ENCODE results near the gene CCNG2.

The CCNG2 gene

GRCh38 chr4:77188498-77189220, 31.7 kb downstream of the CCNG2 start:
- no peak for DNase-seq (ENCODE audit: low read depth)
- TF ChIP-seq, protein P1, sequence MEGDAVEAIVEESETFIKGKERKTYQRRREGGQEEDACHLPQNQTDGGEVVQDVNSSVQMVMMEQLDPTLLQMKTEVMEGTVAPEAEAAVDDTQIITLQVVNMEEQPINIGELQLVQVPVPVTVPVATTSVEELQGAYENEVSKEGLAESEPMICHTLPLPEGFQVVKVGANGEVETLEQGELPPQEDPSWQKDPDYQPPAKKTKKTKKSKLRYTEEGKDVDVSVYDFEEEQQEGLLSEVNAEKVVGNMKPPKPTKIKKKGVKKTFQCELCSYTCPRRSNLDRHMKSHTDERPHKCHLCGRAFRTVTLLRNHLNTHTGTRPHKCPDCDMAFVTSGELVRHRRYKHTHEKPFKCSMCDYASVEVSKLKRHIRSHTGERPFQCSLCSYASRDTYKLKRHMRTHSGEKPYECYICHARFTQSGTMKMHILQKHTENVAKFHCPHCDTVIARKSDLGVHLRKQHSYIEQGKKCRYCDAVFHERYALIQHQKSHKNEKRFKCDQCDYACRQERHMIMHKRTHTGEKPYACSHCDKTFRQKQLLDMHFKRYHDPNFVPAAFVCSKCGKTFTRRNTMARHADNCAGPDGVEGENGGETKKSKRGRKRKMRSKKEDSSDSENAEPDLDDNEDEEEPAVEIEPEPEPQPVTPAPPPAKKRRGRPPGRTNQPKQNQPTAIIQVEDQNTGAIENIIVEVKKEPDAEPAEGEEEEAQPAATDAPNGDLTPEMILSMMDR (IDR thresholded peaks at IDR 0.05; ENCODE audit: low read depth, low read length): no peak
- TF ChIP-seq MYC (IDR thresholded peaks at IDR 0.05; ENCODE audit: low read depth, low read length): no peak
- no peak for TF ChIP-seq POLR2A (IDR thresholded peaks at IDR 0.05; ENCODE audit: extremely low read depth, insufficient read length)
- TF ChIP-seq, protein P2, sequence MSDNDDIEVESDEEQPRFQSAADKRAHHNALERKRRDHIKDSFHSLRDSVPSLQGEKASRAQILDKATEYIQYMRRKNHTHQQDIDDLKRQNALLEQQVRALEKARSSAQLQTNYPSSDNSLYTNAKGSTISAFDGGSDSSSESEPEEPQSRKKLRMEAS (IDR thresholded peaks at IDR 0.05; ENCODE audit: low read depth, low read length): no peak
- H3K4me3 ChIP-seq (ENCODE audit: low read depth, low read length): no peak overlapping the region

DNA sequence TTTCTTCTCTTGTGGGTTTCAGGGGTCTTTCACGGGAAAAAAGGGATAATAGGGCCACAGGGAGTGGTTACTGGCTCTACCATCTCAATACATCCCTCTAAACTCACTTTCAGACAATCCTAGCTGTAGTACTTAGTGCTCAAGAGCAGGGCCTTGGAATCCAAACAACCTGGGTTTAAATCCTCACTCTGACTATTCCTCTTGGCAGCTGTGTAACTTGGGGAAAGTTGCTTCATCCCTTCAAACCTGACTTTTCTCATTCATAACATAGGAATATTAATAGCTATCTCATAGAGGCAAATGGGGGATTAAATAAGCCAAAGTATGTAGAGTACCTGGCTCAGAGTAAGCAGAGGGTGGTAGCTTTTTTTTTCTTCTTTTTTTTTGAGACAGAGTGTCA, 32.4 kb downstream of the CCNG2 start:
- no peak overlapping the region for H3K4me3 ChIP-seq (ENCODE audit: low read depth, low read length)
- TF ChIP-seq, protein P2 (IDR thresholded peaks at IDR 0.05; ENCODE audit: low read depth, low read length): no peak
- DNase-seq (ENCODE audit: low read depth): no peak

DNA sequence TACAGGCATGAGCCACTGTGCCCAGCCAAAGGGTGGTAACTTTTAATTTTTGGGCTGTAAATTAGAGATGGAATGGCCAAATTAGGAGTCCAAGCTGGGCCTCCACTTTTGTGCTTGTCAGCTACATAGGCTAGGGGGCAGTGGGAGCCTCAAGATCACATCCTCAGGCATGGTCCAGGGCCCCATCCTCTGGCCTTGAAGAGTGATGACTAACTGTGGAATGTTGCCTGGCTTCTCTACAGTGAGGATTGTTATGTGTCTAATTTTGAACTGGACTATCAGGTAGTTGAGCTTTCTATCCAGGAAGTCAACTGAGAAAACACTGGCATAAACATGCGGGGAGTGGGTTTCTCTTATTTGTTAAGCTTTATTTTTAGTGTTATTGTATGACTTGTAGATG, 33.0 kb downstream of the CCNG2 start:
- TF ChIP-seq POLR2A (IDR thresholded peaks at IDR 0.05; ENCODE audit: extremely low read depth, insufficient read length): no peak
- TF ChIP-seq MYC (IDR thresholded peaks at IDR 0.05; ENCODE audit: low read depth, low read length): no peak
- TF ChIP-seq, protein P1 (IDR thresholded peaks at IDR 0.05; ENCODE audit: low read depth, low read length): no peak
- TF ChIP-seq, protein P2 (IDR thresholded peaks at IDR 0.05; ENCODE audit: low read depth, low read length): no peak
- H3K4me3 ChIP-seq (ENCODE audit: low read depth, low read length): no peak overlapping the region
- DNase-seq (ENCODE audit: low read depth): no peak

GRCh38 chr4:77193046-77193445, 36.0 kb downstream of the CCNG2 start:
- peak overlapping the region; percentile 60 for H3K4me3 ChIP-seq (ENCODE audit: low read depth, low read length)
- TF ChIP-seq POLR2A (IDR thresholded peaks at IDR 0.05; ENCODE audit: extremely low read depth, insufficient read length): no peak
- TF ChIP-seq MYC (IDR thresholded peaks at IDR 0.05; ENCODE audit: low read depth, low read length): no peak
- TF ChIP-seq, protein P1 (IDR thresholded peaks at IDR 0.05; ENCODE audit: low read depth, low read length): no peak
- TF ChIP-seq, protein P2 (IDR thresholded peaks at IDR 0.05; ENCODE audit: low read depth, low read length): no peak
- no peak for DNase-seq (ENCODE audit: low read depth)

GRCh38 chr4:77193511-77194102, 36.6 kb downstream of the CCNG2 start:
- DNase-seq (ENCODE audit: low read depth): peak; percentile 89
- TF ChIP-seq MYC (IDR thresholded peaks at IDR 0.05; ENCODE audit: low read depth, low read length): no peak
- TF ChIP-seq, protein P2 (IDR thresholded peaks at IDR 0.05; ENCODE audit: low read depth, low read length): no peak
- TF ChIP-seq POLR2A (IDR thresholded peaks at IDR 0.05; ENCODE audit: extremely low read depth, insufficient read length): peak; percentile 62
- TF ChIP-seq, protein P1 (IDR thresholded peaks at IDR 0.05; ENCODE audit: low read depth, low read length): no peak
- H3K4me3 ChIP-seq (ENCODE audit: low read depth, low read length): peak overlapping the region; percentile 60

DNA sequence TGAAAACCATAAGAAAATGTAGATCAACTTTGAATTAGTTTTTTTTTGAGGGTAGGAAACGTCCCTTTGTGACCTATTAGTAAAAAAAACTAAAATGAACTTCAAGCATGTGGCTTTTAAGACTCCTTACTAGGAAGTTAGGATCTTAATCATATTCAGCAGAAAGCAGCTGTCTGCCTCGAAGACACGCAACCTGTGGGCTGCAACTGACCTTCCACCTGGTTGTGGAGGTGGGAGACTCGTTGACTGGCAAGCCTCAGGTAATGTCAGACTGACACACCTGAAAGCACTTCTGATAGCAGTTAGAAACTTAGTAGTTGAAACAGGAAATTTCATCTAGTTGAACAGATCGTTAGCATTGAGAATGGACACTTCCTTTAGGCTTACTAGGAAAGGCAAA, 37.4 kb downstream of the CCNG2 start:
- peak overlapping the region; percentile 60 for H3K4me3 ChIP-seq (ENCODE audit: low read depth, low read length)
- no peak for DNase-seq (ENCODE audit: low read depth)
- TF ChIP-seq POLR2A (IDR thresholded peaks at IDR 0.05; ENCODE audit: extremely low read depth, insufficient read length) (no peak), MYC (IDR thresholded peaks at IDR 0.05; ENCODE audit: low read depth, low read length) (no peak)
- TF ChIP-seq, protein P1 (IDR thresholded peaks at IDR 0.05; ENCODE audit: low read depth, low read length): no peak
- TF ChIP-seq, protein P2 (IDR thresholded peaks at IDR 0.05; ENCODE audit: low read depth, low read length): no peak

All from NB4 (cell line).